Neural cell (in vitro differentiated cells): ENCODE measurements around the gene ATP5F1A. TPM values are rescaled to one million over a fixed set of nuclear protein-coding genes. Genes with fewer than 3 reads are reported as not detected.

Experiments
- H2AFZ ChIP-seq: fragments of 200-600, 300-800 bp; sonication (generic), shearing (Covaris generic); 2 replicates; pipeline ENCODE4 v1.6.0; 2014; ENCODE audit warnings: low read depth, mild to moderate bottlenecking, antibody characterized with exemption, low read length, moderate library complexity
- H3F3A ChIP-seq: fragments of 200-600 bp; shearing (Covaris generic); 2 replicates; pipeline ENCODE4 v1.6.1; 2016; ENCODE audit warnings: mild to moderate bottlenecking, moderate library complexity, mixed read lengths, antibody characterized with exemption, low read length; ENCODE audit not compliant: insufficient read depth, poor library complexity, severe bottlenecking
- H3K27ac ChIP-seq: fragments of 200-600, 300-800 bp; sonication (generic), shearing (Covaris generic); 2 replicates; pipeline ENCODE4 v1.5.1; 2014; ENCODE audit warnings: mild to moderate bottlenecking, low read length, moderate library complexity
- H3K27me3 ChIP-seq: fragments of 300-800, 200-600 bp; sonication (generic), shearing (Covaris generic); 2 replicates; pipeline ENCODE4 v1.6.0; 2014; ENCODE audit warnings: mild to moderate bottlenecking, low read depth, low read length, moderate library complexity; ENCODE audit not compliant: insufficient read depth
- H3K36me3 ChIP-seq: fragments of 300-800, 200-600 bp; sonication (generic), shearing (Covaris generic); 2 replicates; pipeline ENCODE4 v1.5.1; 2014; ENCODE audit warnings: mild to moderate bottlenecking, antibody characterized with exemption, low read length, moderate library complexity; ENCODE audit not compliant: insufficient read depth
- H3K4me2 ChIP-seq: fragments of 300-800, 200-600 bp; sonication (generic), shearing (Covaris generic); 2 replicates; pipeline ENCODE4 v1.6.0; 2014; ENCODE audit warnings: mild to moderate bottlenecking, low read length
- H3K4me3 ChIP-seq: fragments of 300-800, 200-600 bp; sonication (generic), shearing (Covaris generic); 2 replicates; pipeline ENCODE4 v1.5.1; 2014; ENCODE audit warnings: mild to moderate bottlenecking, low read length, moderate library complexity
- H3K79me2 ChIP-seq: fragments of 200-600 bp; shearing (Covaris generic); replicated peaks from 2 replicates; pipeline ENCODE4 v1.6.0; 2014; ENCODE audit warnings: mild to moderate bottlenecking, low read length, moderate library complexity; ENCODE audit not compliant: insufficient read depth
- H3K9ac ChIP-seq: fragments of 300-800, 200-600 bp; sonication (generic), shearing (Covaris generic); 2 replicates; pipeline ENCODE4 v1.6.1; 2016; ENCODE audit warnings: mild to moderate bottlenecking, low read length, mixed read lengths
- H3K9me2 ChIP-seq: fragments of 200-600 bp; shearing (Covaris generic); 2 replicates; pipeline ENCODE4 v1.6.1; 2016; ENCODE audit warnings: mild to moderate bottlenecking, low read length, mixed read lengths; ENCODE audit not compliant: insufficient read depth
- H3K9me3 ChIP-seq: fragments of 200-600, 300-800 bp; sonication (generic), shearing (Covaris generic); 2 replicates; pipeline ENCODE4 v1.6.1; 2016; ENCODE audit warnings: mild to moderate bottlenecking, mixed run types, low read length, moderate library complexity, mixed read lengths
- H4K20me1 ChIP-seq: fragments of 200-600 bp; shearing (Covaris generic); 2 replicates; pipeline ENCODE4 v1.6.1; 2016; ENCODE audit warnings: mild to moderate bottlenecking, mixed run types; ENCODE audit not compliant: insufficient read depth
- EP300 ChIP-seq: fragments of 450-650 bp; conservative IDR thresholded peaks from 2 replicates; pipeline ENCODE4 v1.6.1; 2014; ENCODE audit warnings: antibody characterized with exemption, mild to moderate bottlenecking, moderate library complexity; ENCODE audit not compliant: poor library complexity, severe bottlenecking
- EZH2 ChIP-seq: fragments of 200-600, 300-800 bp; shearing (Covaris generic), sonication (generic); IDR thresholded peaks from 2 replicates; pipeline ENCODE4 v1.6.1; 2014; ENCODE audit warnings: antibody characterized with exemption, low read length, borderline replicate concordance, mild to moderate bottlenecking; ENCODE audit not compliant: insufficient read depth, poor library complexity, severe bottlenecking
- MXI1 ChIP-seq: fragments of 450-650 bp; conservative IDR thresholded peaks from 2 replicates; pipeline ENCODE4 v1.6.1; 2014; ENCODE audit warnings: antibody characterized with exemption, mild to moderate bottlenecking; ENCODE audit not compliant: poor library complexity, severe bottlenecking
- POLR2AphosphoS5 ChIP-seq: IDR thresholded peaks from 2 replicates; pipeline ENCODE4 v1.6.1; 2012
- RAD21 ChIP-seq: fragments of 450-650 bp; conservative IDR thresholded peaks from 2 replicates; pipeline ENCODE4 v1.6.1; 2014; ENCODE audit warnings: antibody characterized with exemption, mild to moderate bottlenecking, moderate library complexity
- SMC3 ChIP-seq: fragments of 450-650 bp; conservative IDR thresholded peaks from 2 replicates; pipeline ENCODE4 v1.6.1; 2014; ENCODE audit warnings: antibody characterized with exemption, mild to moderate bottlenecking, moderate library complexity; ENCODE audit not compliant: poor library complexity
- TAF1 ChIP-seq: IDR thresholded peaks from 2 replicates; pipeline ENCODE4 v1.6.1; 2012; ENCODE audit warnings: low read depth
- polyA plus RNA-seq: library from polyadenylated mRNA; depleted of rRNA; stranded (reverse); fragments of >200 nt; gene quantifications from 2 replicates; pipeline ENCODE4 v1.2.3, GENCODE V29; 2014
- TF ChIP-seq, protein P1 (sequence below): fragments of 450-650 bp; IDR thresholded peaks from 2 replicates; pipeline ENCODE4 v1.5.1; 2014; ENCODE audit warnings: antibody characterized with exemption, mild to moderate bottlenecking, moderate library complexity; ENCODE audit not compliant: poor library complexity, severe bottlenecking
- TF ChIP-seq, protein P2 (sequence below): IDR thresholded peaks from 2 replicates; pipeline ENCODE4 v1.6.1; 2012; ENCODE audit warnings: borderline replicate concordance

The ATP5F1A gene
- polyA plus RNA-seq, 1 donor from 2014 or later: 1,949 TPM

DNA sequence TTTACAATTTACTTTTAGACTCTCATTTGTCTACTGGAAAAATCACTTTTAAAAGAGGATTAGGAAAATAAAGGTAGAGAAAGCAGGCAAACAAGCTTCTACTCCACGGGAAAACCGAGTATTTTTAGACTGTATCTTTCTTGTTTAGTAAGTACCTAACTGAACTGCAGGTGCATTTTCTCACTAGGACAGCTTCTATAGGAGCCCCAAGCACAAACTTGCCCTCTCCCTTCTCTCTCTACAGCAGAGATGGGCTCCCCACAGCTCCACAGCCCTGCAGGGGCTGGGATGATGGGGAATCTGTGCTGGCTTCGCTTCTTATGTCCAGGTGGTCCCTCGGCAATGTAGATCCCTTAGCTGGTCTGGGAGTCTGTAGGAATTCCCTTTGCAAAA is 42.3 kb downstream of the ATP5F1A start:
- H3K27me3 ChIP-seq: no peaks in the 10 kb centered on the region
- no peaks in the 10 kb centered on the region for H4K20me1 ChIP-seq
- no peaks in the 10 kb centered on the region for H3K9me2 ChIP-seq
- no peaks in the 10 kb centered on the region for H3K36me3 ChIP-seq
- H3K27ac ChIP-seq: no peak overlapping the region
- no peaks in the 10 kb centered on the region for H3K79me2 ChIP-seq
- H3K4me3 ChIP-seq: no peak overlapping the region
- H3K9ac ChIP-seq: no peak overlapping the region
- H3K9me3 ChIP-seq: no peaks in the 10 kb centered on the region
- no peak overlapping the region for H2AFZ ChIP-seq
- TF ChIP-seq EZH2: no peak
- TF ChIP-seq, protein P1, sequence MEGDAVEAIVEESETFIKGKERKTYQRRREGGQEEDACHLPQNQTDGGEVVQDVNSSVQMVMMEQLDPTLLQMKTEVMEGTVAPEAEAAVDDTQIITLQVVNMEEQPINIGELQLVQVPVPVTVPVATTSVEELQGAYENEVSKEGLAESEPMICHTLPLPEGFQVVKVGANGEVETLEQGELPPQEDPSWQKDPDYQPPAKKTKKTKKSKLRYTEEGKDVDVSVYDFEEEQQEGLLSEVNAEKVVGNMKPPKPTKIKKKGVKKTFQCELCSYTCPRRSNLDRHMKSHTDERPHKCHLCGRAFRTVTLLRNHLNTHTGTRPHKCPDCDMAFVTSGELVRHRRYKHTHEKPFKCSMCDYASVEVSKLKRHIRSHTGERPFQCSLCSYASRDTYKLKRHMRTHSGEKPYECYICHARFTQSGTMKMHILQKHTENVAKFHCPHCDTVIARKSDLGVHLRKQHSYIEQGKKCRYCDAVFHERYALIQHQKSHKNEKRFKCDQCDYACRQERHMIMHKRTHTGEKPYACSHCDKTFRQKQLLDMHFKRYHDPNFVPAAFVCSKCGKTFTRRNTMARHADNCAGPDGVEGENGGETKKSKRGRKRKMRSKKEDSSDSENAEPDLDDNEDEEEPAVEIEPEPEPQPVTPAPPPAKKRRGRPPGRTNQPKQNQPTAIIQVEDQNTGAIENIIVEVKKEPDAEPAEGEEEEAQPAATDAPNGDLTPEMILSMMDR: no peak
- no peak for TF ChIP-seq RAD21
- TF ChIP-seq SMC3: no peak
- no peak for TF ChIP-seq TAF1
- no peak for TF ChIP-seq MXI1
- TF ChIP-seq POLR2AphosphoS5: no peak
- TF ChIP-seq, protein P2, sequence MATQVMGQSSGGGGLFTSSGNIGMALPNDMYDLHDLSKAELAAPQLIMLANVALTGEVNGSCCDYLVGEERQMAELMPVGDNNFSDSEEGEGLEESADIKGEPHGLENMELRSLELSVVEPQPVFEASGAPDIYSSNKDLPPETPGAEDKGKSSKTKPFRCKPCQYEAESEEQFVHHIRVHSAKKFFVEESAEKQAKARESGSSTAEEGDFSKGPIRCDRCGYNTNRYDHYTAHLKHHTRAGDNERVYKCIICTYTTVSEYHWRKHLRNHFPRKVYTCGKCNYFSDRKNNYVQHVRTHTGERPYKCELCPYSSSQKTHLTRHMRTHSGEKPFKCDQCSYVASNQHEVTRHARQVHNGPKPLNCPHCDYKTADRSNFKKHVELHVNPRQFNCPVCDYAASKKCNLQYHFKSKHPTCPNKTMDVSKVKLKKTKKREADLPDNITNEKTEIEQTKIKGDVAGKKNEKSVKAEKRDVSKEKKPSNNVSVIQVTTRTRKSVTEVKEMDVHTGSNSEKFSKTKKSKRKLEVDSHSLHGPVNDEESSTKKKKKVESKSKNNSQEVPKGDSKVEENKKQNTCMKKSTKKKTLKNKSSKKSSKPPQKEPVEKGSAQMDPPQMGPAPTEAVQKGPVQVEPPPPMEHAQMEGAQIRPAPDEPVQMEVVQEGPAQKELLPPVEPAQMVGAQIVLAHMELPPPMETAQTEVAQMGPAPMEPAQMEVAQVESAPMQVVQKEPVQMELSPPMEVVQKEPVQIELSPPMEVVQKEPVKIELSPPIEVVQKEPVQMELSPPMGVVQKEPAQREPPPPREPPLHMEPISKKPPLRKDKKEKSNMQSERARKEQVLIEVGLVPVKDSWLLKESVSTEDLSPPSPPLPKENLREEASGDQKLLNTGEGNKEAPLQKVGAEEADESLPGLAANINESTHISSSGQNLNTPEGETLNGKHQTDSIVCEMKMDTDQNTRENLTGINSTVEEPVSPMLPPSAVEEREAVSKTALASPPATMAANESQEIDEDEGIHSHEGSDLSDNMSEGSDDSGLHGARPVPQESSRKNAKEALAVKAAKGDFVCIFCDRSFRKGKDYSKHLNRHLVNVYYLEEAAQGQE: no peak
- TF ChIP-seq EP300: no peak
- no peak overlapping the region for H3K4me2 ChIP-seq
- no peaks in the 10 kb centered on the region for H3F3A ChIP-seq

DNA sequence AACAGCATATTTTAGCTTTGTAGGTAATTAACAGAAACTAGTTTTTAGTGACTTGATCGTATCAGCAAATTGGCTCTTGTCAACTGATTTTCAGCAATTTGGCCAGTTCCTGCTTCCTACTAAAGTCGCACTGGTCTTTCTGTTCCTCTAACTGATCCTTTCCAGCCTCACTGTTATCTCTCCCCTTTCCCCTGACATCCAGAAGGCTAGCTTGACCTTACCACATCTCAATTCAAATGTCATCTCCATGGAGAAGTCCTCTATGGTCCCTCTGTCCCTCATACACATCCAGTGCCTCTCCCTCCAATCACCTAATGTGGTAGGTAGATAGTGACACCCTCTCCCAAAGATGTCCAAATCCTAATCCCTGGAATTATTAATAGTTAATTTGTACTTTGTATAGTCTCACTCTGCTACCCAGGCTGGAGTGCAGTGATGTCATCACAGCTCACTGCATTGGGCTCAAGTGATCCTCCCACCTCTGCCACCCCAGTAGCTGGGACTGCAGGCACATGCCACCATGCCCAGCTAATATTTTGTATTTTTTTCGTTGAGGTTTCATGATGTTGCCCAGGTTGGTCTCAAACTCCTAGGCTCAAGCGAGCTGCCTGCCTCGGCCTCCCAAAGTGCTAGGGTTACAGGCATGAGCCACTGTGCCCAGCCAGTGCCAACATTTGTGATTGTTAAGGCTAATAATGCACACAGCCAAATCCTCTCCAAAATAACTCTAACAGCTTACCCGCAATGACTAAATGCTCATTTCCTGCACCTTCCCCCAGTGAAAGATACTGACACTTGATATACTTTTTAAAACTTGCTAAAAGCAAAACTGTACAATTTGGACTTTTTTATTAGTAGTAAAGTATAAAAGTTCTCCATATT is 42.9 kb downstream of the ATP5F1A start:
- Histone ChIP-seq H4K20me1 (no peaks in the 10 kb centered on the region), H3K36me3 (no peaks in the 10 kb centered on the region), H3K4me3 (no peak overlapping the region), H3K4me2 (no peak overlapping the region), H3K9me2 (no peaks in the 10 kb centered on the region), H2AFZ (no peak overlapping the region), H3K79me2 (no peaks in the 10 kb centered on the region), H3K9ac (no peak overlapping the region), H3K27me3 (no peaks in the 10 kb centered on the region), H3K27ac (no peak overlapping the region), H3F3A (no peaks in the 10 kb centered on the region), H3K9me3 (no peaks in the 10 kb centered on the region)
- TF ChIP-seq TAF1 (no peak), POLR2AphosphoS5 (no peak), MXI1 (no peak), SMC3 (no peak), EP300 (no peak), RAD21 (no peak), EZH2 (no peak)
- TF ChIP-seq, protein P2: no peak
- TF ChIP-seq, protein P1: no peak
